Stimulated activated CD8-positive, alpha-beta memory T cell treated with anti-CD3 and anti-CD28 coated beads, Interleukin-12 subunit alpha, Interleukin-12 subunit beta, amount 100 ng/mL, for 1 hour (primary cell): ENCODE results near the gene SLC27A5.

Source experiments
- DNase-seq: peaks from one replicate; pipeline ENCODE4 v3.0.0-alpha.2; 2020; ENCODE audit warnings: low read depth

Gene SLC27A5

GRCh38 chr19:58511353-58512208, at the start of gene SLC27A5:
SLC27A5 (minus strand) TSS chr19:58511992; CDS start chr19:58511955, 37 bp downstream.
- no peak for DNase-seq

- DNase-seq, result no peak
Measured at GRCh38 chr19:58560921-58561320, 49.1 kb upstream of the SLC27A5 start.

DNA sequence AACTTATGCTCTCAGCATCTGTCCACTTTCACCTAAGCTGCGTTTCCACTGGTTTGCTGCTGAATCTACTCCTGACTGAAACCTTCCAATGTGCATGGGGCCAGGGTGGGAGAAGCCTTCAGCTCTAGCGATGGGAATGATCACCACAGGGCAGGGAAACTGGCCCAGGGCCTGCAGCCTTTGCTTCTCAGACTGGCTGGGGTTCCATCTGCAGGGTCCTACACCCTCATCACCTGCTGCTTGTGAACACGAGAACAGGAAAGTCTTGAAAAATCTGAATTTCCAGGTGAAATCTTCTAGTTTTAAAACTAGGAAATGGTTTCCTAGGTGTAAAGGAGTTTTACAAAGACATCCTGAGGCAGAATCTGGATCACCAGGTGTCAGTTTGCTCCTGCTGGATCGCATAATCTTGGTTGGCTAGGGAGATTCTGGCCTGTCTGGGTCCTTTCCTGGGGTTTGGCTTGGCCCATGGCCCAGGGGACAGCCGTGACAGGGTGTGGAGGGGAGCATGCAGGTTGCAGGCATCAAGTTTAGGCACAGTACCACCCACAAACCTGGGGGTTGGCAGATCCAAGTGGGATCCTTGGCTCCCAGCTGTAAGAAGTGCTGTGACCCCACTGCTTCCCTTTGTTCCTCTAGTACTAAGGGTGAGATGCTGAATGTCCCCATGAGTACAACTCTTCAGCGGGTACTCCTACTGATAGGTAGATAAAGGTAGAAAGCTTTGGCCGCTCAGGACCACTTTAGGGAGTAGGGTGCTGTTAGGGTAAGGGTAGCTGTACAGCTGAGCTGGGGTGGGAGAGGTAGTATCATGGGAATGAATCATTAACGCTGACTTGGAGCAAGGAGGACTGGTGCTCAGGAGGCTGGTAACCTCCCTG, 48.5 kb upstream of the SLC27A5 start:
- no peak for DNase-seq

- DNase-seq, result peak; percentile 51
Measured at GRCh38 chr19:58559275-58560006, 47.6 kb upstream of the SLC27A5 start.

- peak; percentile 99 for DNase-seq
Measured at GRCh38 chr19:58558623-58559274, 47.0 kb upstream of the SLC27A5 start.

DNA sequence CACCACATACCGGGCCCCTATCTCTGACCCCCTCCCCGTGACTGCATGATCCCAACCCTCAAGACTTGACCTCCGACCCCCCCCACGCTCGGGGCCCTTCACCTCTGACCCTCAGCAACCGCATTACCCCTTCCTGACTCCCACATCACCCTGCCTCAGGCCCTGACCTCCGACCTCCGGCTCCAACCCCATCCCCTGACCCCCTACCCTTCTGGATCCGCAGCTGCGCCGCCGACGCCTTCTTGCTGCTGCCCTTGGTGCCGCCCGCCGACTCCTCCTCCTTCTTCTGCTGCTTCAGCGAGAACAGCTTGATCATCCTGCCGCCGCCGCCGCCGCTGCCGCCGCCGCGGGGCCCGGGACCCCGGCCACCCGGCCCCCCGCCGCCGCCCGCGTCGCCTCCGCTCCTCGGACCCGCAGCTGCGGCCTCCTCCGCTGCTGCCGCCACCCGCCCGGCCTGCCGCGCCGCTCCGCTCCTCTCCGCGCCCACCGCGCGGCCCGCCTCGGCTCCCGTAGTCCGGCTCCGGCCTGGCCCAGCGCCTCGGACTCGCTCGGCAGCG, 46.4 kb upstream of the SLC27A5 start, which contains the start of gene UBE2M:
Gene UBE2M (minus strand): TSS at position 546 of the 557 bp plus-strand sequence. CDS start 230 bp downstream, at position 316.
- no peak for DNase-seq

- DNase-seq, result no peak
Measured at GRCh38 chr19:58557221-58558065, 45.7 kb upstream of the SLC27A5 start.

GRCh38 chr19:58556622-58557220, 44.9 kb upstream of the SLC27A5 start:
- DNase-seq, result no peak

DNA sequence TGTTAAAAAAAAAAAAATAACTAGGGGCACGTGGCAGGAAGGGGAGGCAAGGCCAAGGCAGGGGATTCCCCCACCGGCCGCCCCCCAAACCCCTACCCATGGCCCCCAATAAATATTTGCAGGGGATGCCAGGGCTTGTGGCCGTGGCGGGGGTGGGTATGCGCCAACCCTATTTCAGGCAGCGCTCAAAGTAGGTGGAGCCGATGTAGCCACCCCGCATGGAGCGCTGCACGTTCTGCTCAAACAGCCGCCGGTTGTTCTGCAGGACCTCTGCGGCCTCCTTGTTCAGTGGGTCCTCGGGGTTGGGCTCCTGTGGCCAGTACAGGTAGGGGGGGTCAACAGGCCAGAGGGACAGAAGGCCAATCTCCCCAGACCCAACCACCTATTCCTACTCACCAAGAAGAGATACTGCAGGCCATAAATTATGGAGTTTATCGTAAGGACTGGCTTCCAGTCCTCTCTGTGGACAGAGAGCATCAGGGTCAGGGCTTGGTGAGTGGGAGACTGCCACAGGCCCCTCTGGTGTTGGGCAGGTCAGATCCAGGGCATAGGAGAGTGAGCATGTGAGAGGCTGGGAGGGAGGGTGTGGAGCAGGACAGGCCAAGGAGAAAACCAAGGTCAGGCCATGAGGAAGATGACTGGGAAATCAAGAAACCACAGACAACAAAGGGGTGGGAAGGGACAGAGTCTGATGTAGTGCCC, 44.3 kb upstream of the SLC27A5 start:
- no peak for DNase-seq

- no peak for DNase-seq
Measured at GRCh38 chr19:58555369-58555885, 43.6 kb upstream of the SLC27A5 start.

DNA sequence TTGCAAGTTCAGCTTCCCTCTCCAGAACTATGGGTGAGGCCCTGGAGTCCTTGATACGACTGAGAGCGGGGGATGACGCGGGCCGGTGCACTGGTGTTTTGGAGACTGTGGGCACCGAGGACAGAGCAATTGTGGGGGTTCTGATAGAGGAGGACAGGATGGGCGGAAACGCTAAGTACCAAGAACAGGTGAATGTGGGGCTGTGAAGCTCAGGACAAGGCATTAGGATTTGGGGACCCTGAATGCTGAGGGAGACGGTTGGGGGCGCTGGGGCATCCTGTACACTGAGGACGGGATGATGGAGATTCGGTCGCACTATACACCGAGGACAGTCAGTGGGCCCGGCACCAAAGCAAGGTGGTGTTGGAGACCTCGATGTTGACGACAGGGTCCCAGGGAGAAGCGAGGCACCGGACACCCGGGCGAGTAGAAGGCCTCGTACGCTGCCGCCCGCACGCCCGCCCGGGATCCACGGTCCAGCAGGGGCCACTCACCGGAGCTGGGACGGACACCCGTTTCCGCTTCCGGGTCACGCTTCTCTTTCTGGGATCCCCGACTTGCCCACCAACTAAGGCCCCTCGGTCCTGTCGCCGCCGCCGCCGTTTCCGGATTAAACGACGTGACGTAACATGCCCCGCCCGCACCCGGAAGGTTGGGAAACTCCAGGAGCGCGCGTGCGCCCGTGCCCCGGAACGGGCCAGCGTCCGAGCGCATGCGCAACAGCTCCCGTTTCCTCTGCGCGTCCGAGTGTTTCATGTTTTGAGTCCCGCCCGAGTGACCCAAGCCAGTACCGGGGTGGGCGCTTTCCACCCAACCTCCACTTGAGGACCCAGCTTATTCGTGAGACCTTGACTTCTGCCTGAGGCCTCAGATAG, 42.9 kb upstream of the SLC27A5 start, which contains the start of gene CHMP2A:
Gene CHMP2A (minus strand): TSS at position 612 of the 875 bp plus-strand sequence. CDS start 893 bp downstream, outside the sequence.
- DNase-seq, result peak; percentile 99

DNA sequence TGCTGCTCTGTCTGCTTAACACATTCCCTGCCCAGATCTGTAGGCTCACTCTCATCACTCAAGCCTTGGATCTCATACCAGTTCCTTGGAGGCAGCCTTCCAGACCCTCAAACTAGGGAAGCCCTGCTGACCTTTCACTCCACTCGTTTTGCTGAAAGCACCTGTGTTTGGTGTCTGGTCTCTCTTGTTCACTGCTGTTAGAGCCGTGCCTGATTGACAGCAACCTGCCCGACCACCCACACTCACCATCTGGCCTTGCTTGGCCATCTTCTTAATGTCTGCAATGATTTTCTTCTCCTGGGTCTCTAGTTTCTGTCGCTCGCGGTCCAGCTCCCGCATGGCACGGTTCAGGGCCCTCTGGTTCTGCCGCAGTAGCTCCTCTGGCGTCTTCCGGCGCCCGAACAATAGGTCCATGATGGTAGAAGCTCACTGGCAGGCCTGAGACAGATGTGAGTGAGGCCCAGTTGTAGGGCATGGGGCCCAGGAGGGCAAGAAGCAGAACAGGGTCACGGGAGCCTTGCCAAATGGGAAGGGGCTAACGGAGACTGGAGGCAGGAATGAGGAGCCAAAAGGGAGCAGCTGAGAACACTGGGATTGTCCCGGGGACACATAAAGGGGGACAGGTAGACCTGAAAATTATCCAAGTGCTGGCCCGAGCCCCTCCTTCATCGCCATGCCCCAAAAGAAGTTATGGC, 42.2 kb upstream of the SLC27A5 start:
- no peak for DNase-seq

DNA sequence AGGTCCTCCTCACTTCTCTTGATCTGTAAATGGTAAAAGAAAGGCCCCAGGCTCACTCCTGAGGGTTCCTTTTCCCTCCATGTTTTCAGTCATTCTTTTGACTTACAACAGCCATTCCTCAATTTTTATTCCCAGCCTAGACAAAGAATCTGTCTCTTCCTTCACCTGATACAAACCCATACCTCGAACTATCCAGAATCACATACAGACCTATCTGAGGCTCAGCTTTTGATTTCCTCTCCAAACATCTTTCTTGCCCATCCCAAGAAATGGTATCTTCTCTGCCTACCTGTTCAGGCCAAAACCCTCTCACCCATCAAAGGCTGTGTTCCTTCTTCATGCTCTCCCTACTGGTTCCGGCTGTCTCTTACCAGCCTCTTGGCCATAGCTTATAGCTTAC, 40.9 kb upstream of the SLC27A5 start:
- DNase-seq, result no peak

DNA sequence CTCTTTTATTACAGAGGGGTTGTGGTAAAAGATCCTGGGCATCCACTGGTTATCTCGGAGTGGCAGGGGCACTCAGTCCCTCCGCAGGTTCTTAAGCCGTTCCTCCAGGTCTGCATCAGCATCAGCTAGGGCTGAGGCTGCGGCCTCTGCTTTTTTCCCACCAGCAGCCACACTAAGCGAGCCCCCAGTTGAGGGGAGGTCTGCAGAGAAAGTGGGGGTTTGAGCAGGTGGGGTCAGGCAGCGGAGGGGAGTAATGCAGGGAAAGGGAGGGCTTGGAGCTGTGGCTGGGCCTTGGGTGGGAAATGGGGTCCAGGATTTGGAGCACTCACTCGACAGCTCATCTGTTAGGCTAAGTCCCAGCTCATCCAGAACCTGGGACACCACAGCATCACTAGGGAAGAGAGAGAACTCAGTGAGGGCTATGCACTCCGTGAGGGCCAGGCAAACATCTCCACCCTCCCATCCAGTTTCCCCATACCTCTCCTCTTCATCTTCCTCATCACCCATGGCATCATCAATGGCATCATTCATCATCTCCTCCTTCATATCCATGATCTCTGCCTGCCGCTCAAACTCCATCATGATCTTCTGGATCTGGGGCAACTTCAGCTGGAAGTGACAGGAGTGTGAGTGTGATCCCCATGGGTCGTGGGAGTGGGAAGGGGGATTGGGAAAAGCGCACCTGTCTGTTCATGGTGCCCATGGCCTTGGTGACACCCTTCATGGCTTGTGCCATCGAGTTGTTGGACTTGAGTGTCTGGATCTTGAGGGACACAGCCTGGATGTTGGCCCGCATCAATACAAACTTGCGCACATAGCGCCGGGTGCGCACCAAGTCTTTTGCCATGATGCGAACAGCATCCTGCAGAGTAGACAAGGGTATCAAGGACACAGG, 40.0 kb upstream of the SLC27A5 start:
- DNase-seq, result no peak

DNA sequence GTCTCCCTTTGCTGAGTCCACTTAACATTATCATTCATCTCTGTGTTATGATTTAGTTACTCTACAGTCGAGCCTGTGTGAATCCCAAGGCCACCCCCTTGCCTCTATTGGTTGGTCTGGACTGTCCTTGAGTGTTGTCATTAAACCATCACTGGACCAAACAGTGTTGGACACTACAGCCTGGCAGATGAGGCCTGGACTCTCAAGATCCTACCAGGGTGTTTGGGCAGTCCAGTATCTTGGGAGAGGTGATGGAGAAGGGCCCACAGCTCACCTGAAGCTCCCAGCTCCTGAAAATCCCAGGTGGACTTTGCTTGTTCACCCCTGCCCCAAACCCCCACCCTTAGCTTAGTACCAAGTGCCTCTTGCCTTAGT, 39.3 kb upstream of the SLC27A5 start:
- no peak for DNase-seq
